SU-DHL-6 (cell line): ENCODE data around the gene COX7B.
"Not testable (repeated sequence)": the region's sequence is repeated elsewhere in the genome, so short reads cannot be mapped to it uniquely, and the experiment has no call there.

Source experiments
- H2AFZ ChIP-seq: fragments of 200-600 bp; sonication (generic); 2 replicates; pipeline ENCODE4 v1.6.1; 2014; ENCODE audit warnings: low read depth, mild to moderate bottlenecking, moderate library complexity, mixed read lengths, antibody characterized with exemption, low read length; ENCODE audit not compliant: severe bottlenecking
- H3F3A ChIP-seq: fragments of 200-600 bp; shearing (Covaris generic); 2 replicates; pipeline ENCODE4 v1.6.0; 2016; ENCODE audit warnings: antibody characterized with exemption, mild to moderate bottlenecking; ENCODE audit not compliant: insufficient read depth
- H3K27ac ChIP-seq: fragments of 200-600 bp; sonication (generic); 2 replicates; pipeline ENCODE4 v1.5.1; 2016; ENCODE audit warnings: low read depth, mild to moderate bottlenecking, low read length, moderate library complexity, mixed read lengths
- H3K27me3 ChIP-seq: fragments of 200-600 bp; sonication (generic), shearing (Covaris generic); 2 replicates; pipeline ENCODE4 v1.6.0; 2014; ENCODE audit warnings: mild to moderate bottlenecking, low read length
- H3K36me3 ChIP-seq: fragments of 200-600 bp; sonication (generic); 2 replicates; pipeline ENCODE4 v1.6.1; 2014; ENCODE audit warnings: mild to moderate bottlenecking, low read length, mixed read lengths
- H3K4me2 ChIP-seq: fragments of 300-600, 200-600 bp; shearing (Covaris generic), sonication (generic); 2 replicates; pipeline ENCODE4 v1.6.0; 2014; ENCODE audit warnings: low read length, low read depth, mild to moderate bottlenecking; ENCODE audit not compliant: poor library complexity, severe bottlenecking
- H3K4me3 ChIP-seq: fragments of 200-600 bp; sonication (generic); 2 replicates; pipeline ENCODE4 v1.5.1; 2014; ENCODE audit warnings: antibody characterized with exemption, low read length, mild to moderate bottlenecking, mixed read lengths; ENCODE audit not compliant: insufficient read depth, poor library complexity, severe bottlenecking
- H3K79me2 ChIP-seq: fragments of 200-600 bp; sonication (generic); 2 replicates; pipeline ENCODE4 v1.6.1; 2014; ENCODE audit warnings: mild to moderate bottlenecking, low read length, moderate library complexity; ENCODE audit not compliant: insufficient read depth
- H3K9ac ChIP-seq: fragments of 200-600 bp; sonication (generic); 2 replicates; pipeline ENCODE4 v1.7.0; 2014; ENCODE audit warnings: mild to moderate bottlenecking, low read length
- H3K9me2 ChIP-seq: fragments of 200-600 bp; sonication (generic); replicated peaks from 2 replicates; pipeline ENCODE4 v1.6.1; 2014; ENCODE audit warnings: low read length; ENCODE audit not compliant: insufficient read depth
- H3K9me3 ChIP-seq: fragments of 200-600 bp; sonication (generic); 2 replicates; pipeline ENCODE4 v1.6.1; 2014; ENCODE audit warnings: low read length, mixed read lengths; ENCODE audit not compliant: insufficient read depth
- H4K20me1 ChIP-seq: fragments of 200-600 bp; sonication (generic); 2 replicates; pipeline ENCODE4 v1.6.1; 2014; ENCODE audit warnings: low read depth, mild to moderate bottlenecking, antibody characterized with exemption, low read length, moderate library complexity, mixed read lengths
- EZH2phosphoT487 ChIP-seq: fragments of 200-600 bp; sonication (generic), shearing (Covaris generic); conservative IDR thresholded peaks from 2 replicates; pipeline ENCODE4 v1.6.1; 2018; ENCODE audit warnings: mild to moderate bottlenecking, antibody characterized with exemption, low read length, moderate library complexity, mixed read lengths
- TF ChIP-seq, protein P1 (sequence below): fragments of 200-600 bp; sonication (generic); IDR thresholded peaks from one replicate; pipeline ENCODE4 v1.5.1; 2017; ENCODE audit warnings: antibody characterized with exemption, mild to moderate bottlenecking, low read length, moderate library complexity; ENCODE audit not compliant: insufficient read depth, poor library complexity, severe bottlenecking

COX7B gene

DNA sequence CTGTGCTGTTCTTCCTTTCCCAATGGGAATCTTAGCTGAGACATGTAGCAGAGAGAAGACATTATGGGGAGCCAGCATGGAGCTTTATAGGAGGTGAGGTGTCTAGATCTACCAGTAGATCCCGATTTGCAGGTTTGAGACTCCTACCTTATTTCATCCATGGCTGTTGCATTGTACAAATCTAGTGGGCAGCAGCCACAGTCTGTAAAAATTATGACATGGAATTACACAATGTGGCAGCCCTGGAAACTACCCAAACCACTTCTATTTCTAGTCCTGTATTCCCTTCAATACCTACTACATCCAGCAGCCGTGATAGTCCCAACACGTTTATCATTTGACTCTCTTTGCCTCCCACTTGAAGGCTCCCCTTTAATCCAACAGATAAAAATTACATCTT, 19.3 kb downstream of the COX7B start:
- 0 out of 2 replicates have a peak, but pooled peaks cover 4% of the 10 kb centered on the region for H3K79me2 ChIP-seq
- no peaks in the 10 kb centered on the region for H3K36me3 ChIP-seq
- no peak overlapping the region for H3K4me3 ChIP-seq
- no peaks in the 10 kb centered on the region for H3K9me2 ChIP-seq
- H2AFZ ChIP-seq: no peak overlapping the region
- no peak overlapping the region for H3K4me2 ChIP-seq
- TF ChIP-seq, protein P1, sequence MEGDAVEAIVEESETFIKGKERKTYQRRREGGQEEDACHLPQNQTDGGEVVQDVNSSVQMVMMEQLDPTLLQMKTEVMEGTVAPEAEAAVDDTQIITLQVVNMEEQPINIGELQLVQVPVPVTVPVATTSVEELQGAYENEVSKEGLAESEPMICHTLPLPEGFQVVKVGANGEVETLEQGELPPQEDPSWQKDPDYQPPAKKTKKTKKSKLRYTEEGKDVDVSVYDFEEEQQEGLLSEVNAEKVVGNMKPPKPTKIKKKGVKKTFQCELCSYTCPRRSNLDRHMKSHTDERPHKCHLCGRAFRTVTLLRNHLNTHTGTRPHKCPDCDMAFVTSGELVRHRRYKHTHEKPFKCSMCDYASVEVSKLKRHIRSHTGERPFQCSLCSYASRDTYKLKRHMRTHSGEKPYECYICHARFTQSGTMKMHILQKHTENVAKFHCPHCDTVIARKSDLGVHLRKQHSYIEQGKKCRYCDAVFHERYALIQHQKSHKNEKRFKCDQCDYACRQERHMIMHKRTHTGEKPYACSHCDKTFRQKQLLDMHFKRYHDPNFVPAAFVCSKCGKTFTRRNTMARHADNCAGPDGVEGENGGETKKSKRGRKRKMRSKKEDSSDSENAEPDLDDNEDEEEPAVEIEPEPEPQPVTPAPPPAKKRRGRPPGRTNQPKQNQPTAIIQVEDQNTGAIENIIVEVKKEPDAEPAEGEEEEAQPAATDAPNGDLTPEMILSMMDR: no peak
- no peak for TF ChIP-seq EZH2phosphoT487
- H3K9ac ChIP-seq: no peak overlapping the region
- H3K27ac ChIP-seq: no peak overlapping the region
- H3K27me3 ChIP-seq: no peaks in the 10 kb centered on the region
- no peaks in the 10 kb centered on the region for H4K20me1 ChIP-seq
- no peaks in the 10 kb centered on the region for H3K9me3 ChIP-seq
- H3F3A ChIP-seq: no peaks in the 10 kb centered on the region

DNA sequence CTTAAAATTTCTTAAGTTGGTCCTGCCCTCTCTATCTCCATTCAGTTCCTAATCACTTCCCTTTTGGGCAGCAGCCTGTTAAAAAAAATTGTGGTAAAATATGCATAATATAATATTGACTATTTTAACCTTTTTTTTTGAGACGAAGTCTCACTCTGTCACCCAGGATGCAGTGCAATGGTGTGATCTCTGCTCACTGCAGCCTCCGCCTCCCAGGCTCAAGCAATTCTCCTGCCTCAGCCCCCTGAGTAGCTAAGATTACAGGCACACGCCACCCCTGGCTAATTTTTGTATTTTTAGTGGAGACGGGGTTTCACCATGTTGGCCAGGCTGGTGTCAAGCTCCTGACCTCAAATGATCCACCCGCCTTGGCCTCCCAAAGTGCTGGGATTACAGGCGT, 20.1 kb downstream of the COX7B start:
- not testable (repeated sequence) for H3K9ac ChIP-seq, H3K9me2 ChIP-seq, H3K4me2 ChIP-seq, H3K79me2 ChIP-seq, H3F3A ChIP-seq, H4K20me1 ChIP-seq, H3K36me3 ChIP-seq, H3K4me3 ChIP-seq, H3K27me3 ChIP-seq, H2AFZ ChIP-seq, H3K27ac ChIP-seq, H3K9me3 ChIP-seq

DNA sequence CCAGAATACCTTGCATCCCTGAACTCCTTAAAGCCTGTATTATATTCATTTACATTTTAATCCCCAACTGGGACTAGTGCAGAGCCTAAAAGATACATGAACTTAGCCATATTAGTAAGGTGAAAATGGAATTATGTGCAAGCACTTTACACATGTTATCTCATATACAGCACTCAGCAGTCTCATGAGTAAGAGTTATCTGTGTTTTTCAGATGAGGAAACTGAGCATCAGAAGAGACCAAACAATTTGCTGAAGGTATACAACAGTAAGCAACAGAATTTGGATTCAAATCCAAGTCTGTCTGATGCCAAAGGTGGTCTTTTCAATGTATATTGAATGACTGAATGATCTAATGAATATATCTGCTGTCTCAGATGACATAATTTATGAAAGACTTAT, 23.5 kb downstream of the COX7B start:
- no peaks in the 10 kb centered on the region for H3K9me3 ChIP-seq

DNA sequence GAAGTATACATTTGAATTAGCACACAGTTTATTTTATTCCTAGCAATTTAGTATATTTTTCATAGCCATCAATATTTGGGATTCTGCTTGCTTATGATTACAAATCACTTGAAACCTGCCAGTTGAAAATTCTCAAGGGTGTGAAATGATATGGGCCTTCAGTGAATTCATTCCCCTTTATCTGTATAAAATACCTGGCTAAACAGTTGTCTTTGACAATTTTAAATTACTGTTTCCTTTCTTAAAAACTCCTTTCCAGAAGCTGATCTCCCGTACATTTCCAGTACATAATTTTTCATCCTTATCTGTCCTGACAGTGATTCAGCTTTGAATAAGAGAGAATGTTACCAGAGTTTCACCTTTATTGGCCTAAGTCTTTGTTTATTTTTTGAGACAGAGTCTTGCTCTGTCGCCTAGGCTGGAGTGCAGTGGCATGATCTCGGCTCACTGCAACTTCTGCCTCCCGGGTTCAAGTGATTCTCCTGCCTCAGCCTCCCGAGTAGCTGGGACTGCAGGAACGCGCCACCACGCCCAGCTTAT, 25.1 kb downstream of the COX7B start:
- no peaks in the 10 kb centered on the region for H4K20me1 ChIP-seq
- H3K27ac ChIP-seq: no peak overlapping the region
- no peaks in the 10 kb centered on the region for H3K27me3 ChIP-seq
- H3K9me2 ChIP-seq: no peaks in the 10 kb centered on the region
- no peaks in the 10 kb centered on the region for H3K36me3 ChIP-seq
- no peak overlapping the region for H3K4me3 ChIP-seq
- H3K4me2 ChIP-seq: no peak overlapping the region
- no peaks in the 10 kb centered on the region for H3K9me3 ChIP-seq
- no peak overlapping the region for H3K9ac ChIP-seq
- no peak for TF ChIP-seq EZH2phosphoT487
- TF ChIP-seq, protein P1: no peak
- H2AFZ ChIP-seq: no peak overlapping the region
- H3F3A ChIP-seq: no peaks in the 10 kb centered on the region
- H3K79me2 ChIP-seq: no peaks in the 10 kb centered on the region

More for the DNA sequence above, 23.5 kb downstream of the COX7B start:
- no peak overlapping the region for H3K27ac ChIP-seq
- no peaks in the 10 kb centered on the region for H3K9me2 ChIP-seq
- no peak overlapping the region for H2AFZ ChIP-seq
- no peak overlapping the region for H3K4me2 ChIP-seq
- H3K27me3 ChIP-seq: no peaks in the 10 kb centered on the region
- no peaks in the 10 kb centered on the region for H4K20me1 ChIP-seq
- H3K79me2 ChIP-seq: no peaks in the 10 kb centered on the region
- no peak overlapping the region for H3K9ac ChIP-seq
- no peaks in the 10 kb centered on the region for H3F3A ChIP-seq
- TF ChIP-seq EZH2phosphoT487: no peak
- TF ChIP-seq, protein P1: no peak
- H3K36me3 ChIP-seq: no peaks in the 10 kb centered on the region
- no peak overlapping the region for H3K4me3 ChIP-seq
